Panc1 (cell line): ENCODE results near the gene MOB2. TPM values are rescaled to one million over a fixed set of nuclear protein-coding genes. Genes with fewer than 3 reads are reported as not detected.

Source experiments
- ATAC-seq: fragments of 200-7000 bp; cut with Tn5 transposase; 2 replicates; pipeline ENCODE4 v1.9.1; 2020; ENCODE audit warnings: mild to moderate bottlenecking, moderate library complexity
- BruUV-seq: library from RNA; stranded (reverse); fragments of 400-500 nt; replicated peaks from 2 replicates; lab custom pipeline; 2021; lab: Mats Ljungman, UMichigan
- CTCF ChIA-PET: fragments of 300-600 bp; sonication (Branson Sonifier 250); formaldehyde crosslinking; loops from one replicate; lab custom pipeline; 2022; ENCODE audit warnings: antibody characterized with exemption; lab: Charles Lee
- POLR2A ChIA-PET: fragments of 300-600 bp; sonication (Branson Sonifier 250); formaldehyde crosslinking; loops from one replicate; lab custom pipeline; 2022; ENCODE audit warnings: antibody characterized with exemption; lab: Charles Lee
- DNase-seq: peaks from one replicate; pipeline ENCODE4 v3.0.0-alpha.2; 2010; ENCODE audit warnings: low read depth, low spot score
- H3K27ac ChIP-seq: 2 replicates; pipeline ENCODE4 v1.5.1; 2011; ENCODE audit warnings: mild to moderate bottlenecking, low read length, inconsistent platforms
- H3K27me3 ChIP-seq: fragments of 200-500 bp; sonication (Bioruptor generic); 2 replicates; pipeline ENCODE4 v1.6.0; 2014; ENCODE audit warnings: low read length, inconsistent platforms; ENCODE audit not compliant: control insufficient read depth, insufficient read depth
- H3K36me3 ChIP-seq: fragments of 200-500 bp; sonication (Bioruptor generic); 2 replicates; pipeline ENCODE4 v1.5.1; 2014; ENCODE audit warnings: inconsistent platforms, mild to moderate bottlenecking, low read length, moderate library complexity; ENCODE audit not compliant: control insufficient read depth, insufficient read depth
- H3K4me1 ChIP-seq: 2 replicates; pipeline ENCODE4 v1.5.1; 2011; ENCODE audit warnings: inconsistent platforms, mild to moderate bottlenecking, low read length, moderate library complexity; ENCODE audit not compliant: control insufficient read depth, insufficient read depth
- H3K4me3 ChIP-seq, 2 experiments: 2 replicates each; pipeline ENCODE4 v1.5.1; 2011 to 2012; ENCODE audit warnings: low read depth in 2 of 2, low read length in 2 of 2, mild to moderate bottlenecking in 2 of 2, inconsistent platforms in 1 of 2, moderate library complexity in 1 of 2
- H3K9me3 ChIP-seq: fragments of 200-500 bp; sonication (Bioruptor generic); 2 replicates; pipeline ENCODE4 v1.5.1; 2014; ENCODE audit warnings: low read depth, mild to moderate bottlenecking, inconsistent platforms, low read length, moderate library complexity; ENCODE audit not compliant: control insufficient read depth, insufficient read depth
- CTCF ChIP-seq: fragments of 450-650 bp; IDR thresholded peaks from 2 replicates; pipeline ENCODE4 v1.5.1; 2017; ENCODE audit warnings: mild to moderate bottlenecking
- POLR2AphosphoS5 ChIP-seq: IDR thresholded peaks from 2 replicates; pipeline ENCODE4 v1.6.1; 2012; ENCODE audit warnings: mild to moderate bottlenecking, low read depth, low read length, moderate library complexity
- REST ChIP-seq, 2 experiments: IDR thresholded peaks; 2 replicates each; pipeline ENCODE4 v1.6.1; 2011 to 2012; ENCODE audit warnings: low read depth in 2 of 2, control low read depth in 1 of 2, low read length in 1 of 2, mild to moderate bottlenecking in 1 of 2, moderate library complexity in 1 of 2; ENCODE audit not compliant: insufficient read depth in 1 of 2
- SIN3A ChIP-seq: IDR thresholded peaks from 2 replicates; pipeline ENCODE4 v1.6.1; 2012; ENCODE audit warnings: low read depth, mild to moderate bottlenecking, low read length, moderate library complexity, borderline replicate concordance; ENCODE audit not compliant: insufficient read depth
- TCF7L2 ChIP-seq: IDR thresholded peaks from 2 replicates; pipeline ENCODE4 v1.6.1; 2011; ENCODE audit warnings: mild to moderate bottlenecking, low read depth, low read length, inconsistent platforms
- in situ Hi-C: cut with HindIII; loops from 2 replicates; pipeline ENCODE4 v1.10.0; 2016; ENCODE audit warnings: low sequenced_read_pairs, low pct_unique_long_range_greater_than_20kb
- intact Hi-C: fragments of 100-400 bp; cut with micrococcal nuclease; formaldehyde crosslinking; loops from one replicate; pipeline ENCODE4 v1.10.0; 2022; ENCODE audit not compliant: unreplicated experiment
- total RNA-seq: library from RNA; stranded (reverse); gene quantifications from one replicate; pipeline ENCODE4 v1.2.1, GENCODE V29; 2021; ENCODE audit not compliant: unreplicated experiment

The MOB2 gene
- total RNA-seq, 1 experiment from 2014 or later: 51.2 TPM

GRCh38 chr11:1494650-1495049, 8.1 kb upstream of the MOB2 start:
- no peak for DNase-seq
- no TSS peak for BruUV-seq
- no peak for ATAC-seq
- POLR2A ChIA-PET: interaction anchor here (0.6 kb wide), 1 partner anchor 13 kb away, joined by 4 read pairs; no protein-coding TSS in a partner anchor
- in situ Hi-C loops: loop anchor here (10.0 kb wide), 1 partner anchor 130 kb away; no protein-coding TSS in a partner anchor
- intact Hi-C loops: no loop called here
- Histone ChIP-seq H3K27ac (no peak overlapping the region), H3K27me3 (no peaks in the 10 kb centered on the region), H3K4me3 (no peak overlapping the region), H3K36me3 (no peaks in the 10 kb centered on the region), H3K4me1 (no peaks in the 10 kb centered on the region), H3K9me3 (no peaks in the 10 kb centered on the region)
- TF ChIP-seq CTCF (no peak), TCF7L2 (no peak), POLR2AphosphoS5 (no peak), SIN3A (no peak), REST (IDR thresholded peaks at IDR 0.05; ENCODE audit: insufficient read depth in 1 of 2, low read depth in 2 of 2, low read length in 1 of 2) (no peak)
- CTCF ChIA-PET: no interaction called here

- TF ChIP-seq SIN3A (no peak), TCF7L2 (no peak), CTCF (no peak), REST (IDR thresholded peaks at IDR 0.05; ENCODE audit: insufficient read depth in 1 of 2, low read depth in 2 of 2, low read length in 1 of 2) (no peak), POLR2AphosphoS5 (no peak)
- Histone ChIP-seq H3K9me3 (no peaks in the 10 kb centered on the region), H3K27ac (no peak overlapping the region), H3K4me3 (no peak overlapping the region), H3K4me1 (no peaks in the 10 kb centered on the region), H3K27me3 (no peaks in the 10 kb centered on the region), H3K36me3 (no peaks in the 10 kb centered on the region)
- intact Hi-C loops (no loop called here), in situ Hi-C loops (loop anchor here (10.0 kb wide), 1 partner anchor 129 kb away; no protein-coding TSS in a partner anchor)
- ATAC-seq (no peak), DNase-seq (no peak)
- ChIA-PET CTCF (interaction anchor here (0.7 kb wide), 1 partner anchor 135 kb away, joined by 3 read pairs; no protein-coding TSS in a partner anchor), POLR2A (interaction anchor here (0.6 kb wide), 2 partner anchors 12 to 1560 kb away, joined by 3 to 4 read pairs; no protein-coding TSS in a partner anchor)
- BruUV-seq: no TSS peak
Observed at GRCh38 chr11:1493650-1494244, 7.2 kb upstream of the MOB2 start.
